ENCODE measurements around the gene GPR152. TPM values are rescaled to one million over a fixed set of nuclear protein-coding genes. Genes with fewer than 3 reads are reported as not detected.
A peak's percentile ranks its signal among the peaks of the same experiment; 100 is the strongest.
"Not testable (repeated sequence)": the region's sequence is repeated elsewhere in the genome, so short reads cannot be mapped to it uniquely, and the experiment has no call there.

The GPR152 gene
- total RNA-seq, 1 experiment from 2014 or later = not detected

DNA sequence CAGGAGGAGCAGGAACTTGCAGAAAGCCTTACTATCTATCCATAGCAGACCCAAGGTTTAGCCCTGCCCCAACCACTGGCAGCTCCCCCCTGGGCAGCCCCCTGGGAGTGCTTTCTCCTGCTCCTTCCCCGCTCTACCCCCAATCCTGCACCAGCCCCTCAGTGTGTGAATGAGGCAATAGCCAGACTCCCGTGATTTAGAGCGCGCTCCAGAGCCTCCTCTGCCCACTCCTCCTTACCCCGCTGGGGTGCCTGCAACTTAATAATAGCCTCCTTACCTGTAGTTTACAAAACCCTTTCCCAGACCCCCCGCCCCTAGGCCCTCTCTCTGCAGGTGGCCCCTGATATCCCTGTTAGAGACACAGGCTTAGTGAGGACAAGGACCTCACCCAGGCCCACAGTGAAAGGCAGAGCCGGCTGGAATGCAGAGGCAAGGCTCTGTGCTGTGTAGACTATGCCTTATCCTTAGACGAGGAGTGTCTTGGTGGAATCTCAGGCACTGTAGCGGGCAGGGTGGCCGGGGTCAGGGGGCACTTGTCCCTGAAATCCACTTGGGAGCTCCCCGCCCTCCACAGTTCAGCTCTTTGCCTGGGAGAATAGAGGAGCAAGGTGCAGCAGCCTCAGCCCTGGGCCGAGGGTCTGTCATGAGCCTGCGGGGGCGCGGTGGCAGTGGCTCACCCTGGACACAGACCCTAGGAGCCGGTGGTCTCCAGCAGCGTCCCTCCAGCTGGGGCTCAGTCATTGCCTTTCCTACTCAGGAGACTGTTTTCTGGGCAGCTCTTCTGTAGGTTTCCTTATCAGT is 41.3 kb downstream of the GPR152 start:
- no peak for DNase-seq (ENCODE audit: low spot score)

DNA sequence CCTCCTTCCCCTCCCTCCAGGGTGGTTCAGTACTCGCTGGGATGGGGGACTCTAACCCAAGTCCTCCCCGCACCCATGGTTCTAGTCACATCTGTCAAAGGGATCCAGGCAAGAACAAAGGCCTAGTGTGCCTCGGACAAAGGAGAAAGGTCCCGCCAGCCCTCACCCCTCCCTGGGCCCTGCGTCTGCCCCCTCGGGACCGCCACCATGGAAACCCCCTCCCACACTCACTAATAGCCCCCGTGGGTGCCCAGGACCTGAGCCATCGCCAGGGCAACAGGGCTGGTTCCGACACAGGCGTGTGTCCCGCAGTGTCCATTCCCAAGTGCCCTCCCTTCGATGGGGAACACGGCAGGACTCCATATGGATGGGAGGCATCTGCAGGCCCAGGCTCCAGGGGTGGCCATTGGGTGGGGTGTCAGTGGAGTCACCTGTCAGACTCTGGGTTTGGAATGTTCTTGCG is 42.1 kb downstream of the GPR152 start:
- no peak for DNase-seq (ENCODE audit: low spot score)

DNA sequence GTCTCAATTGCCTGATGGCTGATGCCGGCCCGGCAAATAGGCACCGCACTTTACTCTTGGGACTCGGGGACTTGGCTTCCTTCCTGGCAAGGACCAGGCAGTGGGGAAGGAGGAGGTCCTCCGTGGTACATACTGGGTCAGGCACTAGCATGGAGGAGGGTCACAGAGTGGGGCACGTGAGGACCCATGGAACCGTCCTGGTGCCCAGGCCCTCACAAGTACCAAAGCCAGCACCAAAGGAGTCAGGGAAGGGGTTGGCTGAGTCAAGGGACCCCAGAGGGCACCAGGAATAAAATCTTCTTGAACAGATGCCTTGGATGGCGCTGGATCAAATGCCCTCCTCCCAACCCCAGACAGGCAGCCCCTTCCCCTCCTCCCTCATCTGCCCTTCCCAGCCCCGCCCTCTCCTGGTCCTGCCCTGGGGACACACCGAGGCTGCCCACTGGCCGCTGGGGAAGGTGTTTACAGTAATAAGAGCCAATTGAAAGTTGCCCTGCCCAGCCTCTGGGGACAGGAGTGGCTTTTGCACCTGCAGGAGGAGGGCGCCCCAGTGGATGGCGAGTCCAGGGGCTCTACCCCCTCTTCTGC is 42.7 kb downstream of the GPR152 start:
- DNase-seq (ENCODE audit: low spot score) = peak; percentile 40

DNA sequence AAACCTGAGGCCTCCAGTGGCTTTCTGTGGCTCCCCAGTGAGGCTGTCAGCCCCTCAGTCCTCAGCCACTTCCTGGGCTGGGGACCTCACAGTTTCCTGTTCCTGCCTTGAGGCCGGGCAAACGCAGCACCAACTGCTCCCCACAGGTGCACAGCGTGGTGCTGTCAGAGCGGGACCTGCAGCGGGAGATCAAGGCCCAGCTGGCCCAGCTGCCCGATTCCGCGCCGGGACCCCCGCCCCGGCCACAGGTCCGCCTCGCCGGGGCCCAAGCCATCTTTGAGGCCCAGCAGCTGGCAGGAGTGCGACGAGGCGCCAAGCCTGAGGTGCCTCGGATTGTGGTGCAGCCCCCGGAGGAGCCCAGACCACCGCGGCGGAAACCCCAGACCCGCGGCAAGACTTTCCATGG is 43.3 kb downstream of the GPR152 start:
- DNase-seq (ENCODE audit: low spot score) = no peak

DNA sequence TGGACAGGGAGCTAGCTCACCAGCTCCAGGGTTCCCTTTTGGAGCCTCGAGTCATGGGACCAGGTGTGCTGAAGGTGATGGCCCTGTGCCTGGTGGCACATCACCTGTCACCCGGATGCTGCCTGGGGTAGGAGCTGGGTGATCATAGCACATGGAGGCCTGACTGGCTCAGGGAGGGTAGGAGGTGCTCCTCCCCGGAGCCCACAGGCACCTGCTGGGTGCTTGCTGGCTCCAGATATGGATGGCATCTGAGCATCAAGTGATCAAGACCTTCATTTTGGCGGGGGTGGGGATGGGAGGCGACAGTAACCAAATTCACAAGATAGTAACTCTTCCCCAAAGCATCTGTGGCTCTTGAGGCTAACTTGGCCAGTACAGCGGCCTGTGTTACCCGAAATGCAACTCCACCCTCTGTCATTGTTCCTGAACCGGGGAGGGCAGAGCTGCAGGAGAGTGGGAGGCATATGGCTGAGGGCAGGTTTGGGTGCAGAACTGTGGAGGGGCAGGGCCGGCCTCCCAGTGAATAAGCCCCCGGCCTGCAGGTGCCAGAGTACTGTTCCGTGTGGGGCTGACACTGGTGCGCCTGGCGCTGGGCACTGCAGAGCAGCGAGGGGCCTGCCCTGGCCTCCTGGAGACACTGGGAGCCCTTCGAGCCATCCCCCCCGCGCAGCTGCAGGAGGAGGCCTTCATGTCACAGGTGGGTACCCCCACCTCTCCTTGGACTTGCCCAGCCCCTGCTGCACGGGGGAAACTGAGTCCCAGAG is 43.9 kb downstream of the GPR152 start:
- DNase-seq (ENCODE audit: low spot score) = no peak

DNA sequence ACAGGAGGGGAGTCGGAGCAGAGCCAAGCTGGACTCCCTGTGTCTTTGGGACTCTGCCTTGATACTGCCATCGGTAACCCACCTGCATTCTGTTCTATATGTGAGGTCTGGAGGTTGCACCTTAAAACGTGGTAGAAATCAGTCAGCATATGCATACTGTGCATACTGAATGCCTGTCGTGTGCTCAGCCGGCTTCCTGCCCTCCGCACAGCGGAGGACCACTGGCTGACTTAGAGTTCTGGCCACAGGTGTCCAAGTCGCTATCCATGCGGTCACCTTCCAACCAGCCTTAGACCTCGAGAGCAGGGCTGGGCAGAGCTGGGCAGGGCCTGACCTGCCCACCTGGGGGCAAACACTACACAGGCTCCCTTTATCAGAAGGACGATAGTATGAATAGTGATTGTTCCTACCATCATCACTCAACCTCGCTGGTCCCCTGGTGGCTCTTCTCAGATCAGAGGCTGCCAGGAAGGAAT is 44.8 kb downstream of the GPR152 start:
- DNase-seq (ENCODE audit: low spot score) = no peak

DNA sequence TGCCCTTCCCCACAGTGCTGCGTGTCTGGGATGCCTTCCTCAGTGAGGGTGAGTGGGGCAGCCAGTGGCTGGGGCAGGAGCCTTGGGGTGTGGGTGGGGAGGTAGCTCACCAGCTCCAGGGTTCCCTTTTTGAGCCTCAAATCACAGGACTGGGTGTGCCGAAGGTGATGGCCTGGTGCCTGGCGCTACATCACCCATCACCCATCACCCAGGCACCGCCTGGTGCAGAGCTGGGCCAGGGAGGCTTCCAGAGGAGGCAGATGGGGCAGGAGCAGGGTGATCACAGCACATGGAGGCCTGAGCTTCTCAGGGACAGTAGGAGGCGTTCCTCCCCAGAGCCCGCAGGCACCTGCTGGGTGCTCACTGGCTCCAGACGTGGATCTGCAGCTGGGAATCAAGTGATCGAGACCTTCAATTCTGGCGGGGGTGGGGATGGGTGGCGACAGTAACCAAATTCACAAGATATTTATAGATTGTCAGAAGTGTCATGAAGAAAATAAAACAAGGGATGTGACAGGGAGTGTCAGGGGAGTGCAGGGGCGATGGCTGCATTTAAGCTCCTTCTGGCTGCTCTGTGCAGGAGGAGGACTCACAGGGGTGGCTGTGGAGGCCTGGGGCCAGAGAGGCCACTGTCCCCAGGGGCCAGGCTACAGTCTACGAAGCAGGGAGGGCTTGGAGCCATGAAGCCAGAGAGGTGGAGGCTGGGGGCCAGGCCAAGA is 45.4 kb downstream of the GPR152 start:
- peak; percentile 49 for DNase-seq (ENCODE audit: low spot score)

DNA sequence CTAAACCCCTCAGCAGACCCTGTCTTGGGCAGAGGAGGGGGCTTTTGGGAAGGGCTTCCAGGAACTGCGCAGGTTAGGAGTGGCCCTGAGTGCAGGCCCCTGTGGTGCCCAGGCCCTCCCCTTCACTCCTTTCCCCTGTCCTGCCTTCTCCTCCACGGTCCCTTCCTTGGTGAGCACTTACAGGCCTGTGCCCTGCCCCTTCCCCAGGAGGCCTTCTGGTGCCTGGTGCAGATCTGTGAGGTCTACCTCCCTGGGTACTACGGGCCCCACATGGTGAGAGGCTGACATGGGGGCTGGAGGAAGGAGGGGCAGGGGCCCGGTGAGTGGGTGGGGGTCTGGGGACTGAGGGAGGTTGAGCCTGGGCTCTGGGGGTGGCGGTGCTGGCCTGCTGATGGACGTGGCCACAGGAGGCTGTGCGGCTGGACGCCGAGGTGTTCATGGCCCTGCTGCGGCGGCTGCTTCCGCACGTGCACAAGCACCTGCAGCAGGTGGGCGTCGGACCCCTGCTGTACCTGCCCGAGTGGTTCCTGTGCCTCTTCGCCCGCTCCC is 46.0 kb downstream of the GPR152 start:
- DNase-seq (ENCODE audit: low spot score) = no peak

DNA sequence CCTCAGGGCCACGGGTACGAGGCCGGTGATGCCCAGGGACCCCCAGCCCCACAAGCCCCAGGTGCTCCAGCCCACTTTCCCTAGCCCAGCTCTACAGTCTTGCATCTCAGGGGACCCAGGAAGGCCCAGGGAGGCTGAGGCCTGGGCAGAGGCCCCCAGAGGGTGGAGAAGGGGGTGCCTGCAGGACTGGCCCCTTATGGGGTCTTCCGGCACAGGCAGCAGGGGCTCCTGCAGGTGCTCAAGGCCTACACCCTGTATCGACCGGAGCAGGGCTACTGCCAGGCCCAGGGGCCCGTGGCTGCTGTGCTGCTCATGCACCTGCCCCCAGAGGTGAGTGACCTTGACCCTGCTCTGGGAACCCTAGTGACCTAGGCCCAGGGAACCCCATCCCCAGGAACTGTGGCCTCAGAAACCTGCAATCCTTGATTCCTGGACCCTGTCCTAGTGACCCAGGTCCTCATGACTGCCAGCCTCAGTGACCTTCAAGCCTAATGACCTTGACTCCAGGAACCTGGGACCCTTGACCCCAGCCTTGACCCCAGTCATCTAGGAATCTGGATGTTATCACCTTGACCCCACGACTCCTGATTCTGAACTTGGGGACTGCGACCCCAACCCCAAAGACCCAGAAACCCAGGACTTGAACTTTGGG is 46.7 kb downstream of the GPR152 start:
- no peak for DNase-seq (ENCODE audit: low spot score)

DNA sequence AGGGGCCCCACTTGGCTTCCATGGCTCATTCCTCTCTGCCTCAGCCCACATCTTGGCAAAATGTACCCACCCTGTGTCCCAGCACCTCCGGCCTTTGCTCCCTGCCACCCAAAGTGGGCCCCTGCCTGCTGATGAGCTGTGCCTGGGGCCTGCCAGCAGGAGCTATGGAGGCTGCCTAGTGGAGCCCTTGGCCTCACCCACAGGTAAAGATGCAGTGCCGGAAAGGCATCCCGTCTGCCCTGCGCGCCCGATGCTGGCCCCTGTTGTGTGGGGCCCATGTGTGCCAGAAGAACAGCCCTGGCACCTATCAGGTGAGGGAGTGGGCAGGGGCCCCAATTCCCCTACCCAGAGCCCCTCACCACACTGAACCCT is 47.3 kb downstream of the GPR152 start:
- DNase-seq (ENCODE audit: low spot score) = no peak

DNA sequence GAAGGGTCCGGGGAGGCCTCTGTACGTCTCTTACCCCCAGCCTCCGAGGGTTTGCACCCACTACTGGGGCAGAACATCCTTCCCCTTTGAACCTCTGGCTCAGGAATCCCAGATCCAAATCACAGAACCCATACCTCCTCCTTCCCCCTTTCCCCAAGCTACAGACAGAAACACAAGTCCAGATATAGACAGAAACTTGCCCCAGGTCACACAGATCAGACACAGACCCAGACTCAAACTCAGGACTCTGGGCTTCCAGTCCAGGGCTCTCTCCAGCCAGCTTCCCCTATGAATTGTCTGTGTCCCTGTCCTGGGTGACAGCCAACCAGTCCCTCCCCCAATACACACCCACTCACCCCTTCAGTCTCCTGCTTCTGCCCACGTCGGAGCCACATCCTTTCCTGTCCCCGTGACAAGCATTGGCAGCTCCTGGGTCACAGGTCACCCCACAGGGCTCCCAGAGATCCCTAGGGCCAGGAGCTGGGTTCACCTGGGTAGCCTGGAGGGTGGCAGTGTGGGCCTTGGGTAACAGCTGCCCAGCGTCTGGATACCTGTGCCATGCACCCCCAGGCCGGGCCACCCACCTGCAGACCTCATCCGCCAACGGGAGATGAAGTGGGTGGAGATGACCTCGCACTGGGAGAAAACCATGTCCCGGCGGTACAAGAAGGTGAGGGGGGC is 47.9 kb downstream of the GPR152 start:
- no peak for DNase-seq (ENCODE audit: low spot score)

DNA sequence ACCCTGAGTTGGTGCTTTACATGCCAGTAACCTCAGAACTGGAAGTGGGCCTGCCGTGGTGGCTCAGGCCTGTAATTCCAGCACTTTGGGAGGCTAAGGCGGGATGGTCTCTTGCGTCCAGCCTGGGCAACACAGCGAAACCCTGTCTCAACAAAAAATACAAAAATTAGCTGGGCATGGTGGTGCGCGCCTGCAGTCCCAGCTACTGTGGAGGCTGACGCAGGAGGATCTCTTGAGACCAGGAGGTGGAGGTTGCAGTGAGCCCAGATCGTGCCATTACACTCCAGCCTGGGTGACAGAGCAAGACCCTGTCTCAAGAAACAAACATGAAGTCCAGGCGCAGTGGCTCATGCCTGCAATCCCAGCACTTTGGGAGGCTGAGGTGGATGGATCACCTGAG is 49.4 kb downstream of the GPR152 start:
- DNase-seq (ENCODE audit: low spot score) = not testable (repeated sequence)

DNA sequence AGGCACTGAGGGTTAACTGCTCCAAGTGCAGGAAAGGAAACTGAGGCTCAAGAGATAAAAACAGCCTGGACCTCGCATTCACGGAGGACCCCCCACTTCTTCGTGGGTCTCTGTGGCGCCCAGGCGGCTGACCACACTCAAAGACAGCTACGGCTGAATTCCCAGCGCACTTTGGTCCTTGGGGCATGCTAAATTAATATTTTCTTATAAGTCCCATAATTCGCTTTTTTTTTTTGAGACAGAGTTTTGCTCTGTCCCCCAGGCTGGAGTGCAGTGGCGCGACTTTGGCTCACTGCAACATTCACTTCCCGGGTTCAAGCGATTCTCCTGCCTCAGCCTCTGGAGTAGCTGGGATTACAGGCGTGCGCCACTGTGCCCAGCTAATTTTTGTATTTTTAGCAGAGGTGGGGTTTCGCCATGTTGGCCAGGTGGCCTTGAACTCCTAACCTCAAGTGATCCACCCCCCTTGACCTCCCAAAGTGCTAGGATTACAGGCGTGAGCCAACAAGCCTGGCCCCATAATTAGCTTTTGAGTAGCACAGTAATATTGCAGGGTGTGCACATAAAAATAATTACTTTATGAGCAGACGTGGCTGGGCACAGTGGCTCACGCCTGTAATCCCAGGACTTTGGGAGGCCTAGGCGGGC is 50.2 kb downstream of the GPR152 start:
- DNase-seq (ENCODE audit: low spot score) = not testable (repeated sequence)

DNA sequence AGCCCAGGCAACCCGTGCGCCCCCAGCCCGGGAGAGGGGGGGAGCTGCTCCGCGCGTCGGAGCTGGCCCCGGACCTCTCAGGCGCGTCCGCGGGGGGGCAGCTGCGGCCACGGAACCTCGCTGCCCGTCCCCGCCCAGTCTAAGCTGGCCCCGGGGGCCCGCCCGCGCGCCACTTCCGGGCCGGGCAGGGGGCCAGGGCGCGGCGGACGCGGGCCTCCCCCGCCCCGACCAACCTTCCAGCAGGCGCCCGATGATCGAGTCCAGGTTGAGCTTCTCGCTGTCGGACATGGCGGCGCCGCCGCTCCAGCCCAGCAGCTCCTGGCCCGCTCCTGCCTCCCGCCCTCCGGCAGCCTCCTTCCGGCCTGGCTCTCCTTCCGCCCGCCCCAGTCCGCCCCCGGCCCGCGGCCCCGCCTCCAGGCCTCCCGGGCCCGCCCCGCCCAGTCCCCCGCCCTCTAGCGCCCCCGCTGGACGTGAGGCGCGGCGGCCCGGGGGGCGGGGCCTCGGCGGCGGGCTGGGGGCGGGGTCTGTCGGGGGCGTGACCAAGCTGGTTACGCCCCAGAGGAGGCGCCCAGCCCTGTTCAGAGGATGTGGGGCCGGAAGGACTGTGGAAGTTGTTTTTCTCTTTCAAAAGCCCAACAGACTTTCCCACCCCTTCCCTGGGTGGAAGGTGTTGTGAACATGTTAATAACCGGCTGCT is 50.9 kb downstream of the GPR152 start, which contains the start of gene PPP1CA:
Gene PPP1CA, minus strand, starts transcription at position 364 of the 697 bp plus-strand sequence. Its CDS starts 76 bp downstream, at position 288.
- DNase-seq (ENCODE audit: low spot score) = peak; percentile 90

Small RNAs within 50 kb of the gene (small RNA-seq; reads per million reads assigned to genes)
- not detected for gene MIR6752

Other genes starting within 250 kb of the GPR152 start
- gene GRK2, start 186.3 kb downstream of the GPR152 start, total RNA-seq (2014; rRNA removed; shearing (Covaris generic)) = 270 and 294 TPM in 2 replicates
- 100 and 107 TPM in 2 replicates for gene ANKRD13D, start 163.4 kb downstream of the GPR152 start, total RNA-seq (2014; rRNA removed; shearing (Covaris generic))
- 180 TPM in 2 replicates for gene SSH3, start 149.2 kb downstream of the GPR152 start, total RNA-seq (2014; rRNA removed; shearing (Covaris generic))
- gene POLD4, start 99.2 kb downstream of the GPR152 start, total RNA-seq (2014; rRNA removed; shearing (Covaris generic)) = 137 and 138 TPM in 2 replicates
- 25.5 and 29.7 TPM in 2 replicates for gene CLCF1, start 79.1 kb downstream of the GPR152 start, total RNA-seq (2014; rRNA removed; shearing (Covaris generic))
- 35.2 and 38.4 TPM in 2 replicates for gene RAD9A, start 60.7 kb downstream of the GPR152 start, total RNA-seq (2014; rRNA removed; shearing (Covaris generic))
- 610 and 631 TPM in 2 replicates for gene PPP1CA, start 50.9 kb downstream of the GPR152 start, total RNA-seq (2014; rRNA removed; shearing (Covaris generic))
- gene TBC1D10C, start 48.6 kb downstream of the GPR152 start, total RNA-seq (2014; rRNA removed; shearing (Covaris generic)) = 0.15 TPM in 1 of 2 replicates, not detected in the other
- gene CARNS1, start 37.1 kb downstream of the GPR152 start, total RNA-seq (2014; rRNA removed; shearing (Covaris generic)) = 0.70 and 0.76 TPM in 2 replicates
- gene RPS6KB2, start 24.2 kb downstream of the GPR152 start, total RNA-seq (2014; rRNA removed; shearing (Covaris generic)) = 125 and 137 TPM in 2 replicates
- 1.9 and 4.0 TPM in 2 replicates for gene PTPRCAP, start 15.0 kb downstream of the GPR152 start, total RNA-seq (2014; rRNA removed; shearing (Covaris generic))
- 357 and 366 TPM in 2 replicates for gene CORO1B, start 9.3 kb downstream of the GPR152 start, total RNA-seq (2014; rRNA removed; shearing (Covaris generic))
- gene CABP4, start 2.6 kb upstream of the GPR152 start, total RNA-seq (2014; rRNA removed; shearing (Covaris generic)) = 11.8 and 16.2 TPM in 2 replicates
- gene TMEM134, start 16.5 kb upstream of the GPR152 start, total RNA-seq (2014; rRNA removed; shearing (Covaris generic)) = 42.5 and 67.7 TPM in 2 replicates
- 149 and 151 TPM in 2 replicates for gene AIP, start 30.3 kb upstream of the GPR152 start, total RNA-seq (2014; rRNA removed; shearing (Covaris generic))
- gene PITPNM1, start 52.6 kb upstream of the GPR152 start, total RNA-seq (2014; rRNA removed; shearing (Covaris generic)) = 60.8 and 67.1 TPM in 2 replicates
- 99.2 and 102 TPM in 2 replicates for gene CDK2AP2, start 55.4 kb upstream of the GPR152 start, total RNA-seq (2014; rRNA removed; shearing (Covaris generic))
- gene CABP2, start 70.7 kb upstream of the GPR152 start, total RNA-seq (2014; rRNA removed; shearing (Covaris generic)) = not detected in 2 replicates
- gene GSTP1, start 131.1 kb upstream of the GPR152 start, total RNA-seq (2014; rRNA removed; shearing (Covaris generic)) = 2,847 and 3,158 TPM in 2 replicates
- 384 and 431 TPM in 2 replicates for gene NDUFV1, start 154.2 kb upstream of the GPR152 start, total RNA-seq (2014; rRNA removed; shearing (Covaris generic))
- gene NUDT8, start 177.2 kb upstream of the GPR152 start, total RNA-seq (2014; rRNA removed; shearing (Covaris generic)) = 60.0 and 72.9 TPM in 2 replicates
- gene TBX10, start 187.0 kb upstream of the GPR152 start, total RNA-seq (2014; rRNA removed; shearing (Covaris generic)) = 2.2 and 5.4 TPM in 2 replicates
- 2.0 and 7.3 TPM in 2 replicates for gene ACY3, start 198.0 kb upstream of the GPR152 start, total RNA-seq (2014; rRNA removed; shearing (Covaris generic))
- gene ALDH3B2, start 221.9 kb upstream of the GPR152 start, total RNA-seq (2014; rRNA removed; shearing (Covaris generic)) = 1.1 TPM in 1 of 2 replicates, not detected in the other